K562 (cell line): ENCODE data around the gene PRKD1. TPM values are rescaled to one million over a fixed set of nuclear protein-coding genes. Genes with fewer than 3 reads are reported as not detected.

Source experiments
- ATF1 ChIP-seq, 2 experiments: fragments of 450-650 bp in 1 of 2; IDR thresholded peaks; 2 replicates each; pipeline ENCODE4 v1.6.1; 2016; ENCODE audit warnings: missing compliant biosample characterization in 1 of 2, missing genetic modification characterization in 1 of 2
- CBX3 ChIP-seq, 2 experiments: IDR thresholded peaks; 1 replicate in 1 of 2; 2 replicates in 1 of 2; pipeline ENCODE4 v1.6.1; 2012; ENCODE audit warnings: inconsistent platforms in 2 of 2, low read length in 2 of 2, borderline replicate concordance in 1 of 2, control low read depth in 1 of 2
- CEBPG ChIP-seq, 3 experiments: fragments of 200-800 bp in 1 of 3; sonication (Bioruptor generic) in 1 of 3; sonication (generic) in 1 of 3; formaldehyde crosslinking in 1 of 3; IDR thresholded peaks in 2 of 3; conservative IDR thresholded peaks in 1 of 3; 2 replicates each; pipeline versions ENCODE4 v1.6.1 to v1.8.0; 2016 to 2022; ENCODE audit warnings: missing compliant biosample characterization in 2 of 3, missing genetic modification characterization in 2 of 3, mild to moderate bottlenecking in 1 of 3, missing genetic modification reagents in 1 of 3
- CHCHD3 ChIP-seq: fragments of 250-450 bp; sonication (Bioruptor Pico); IDR thresholded peaks from 2 replicates; pipeline ENCODE4 v2.1.2; 2022; ENCODE audit warnings: mild to moderate bottlenecking
- FOXK1 ChIP-seq: sonication (generic); formaldehyde crosslinking; IDR thresholded peaks from 2 replicates; pipeline ENCODE4 v1.8.0; 2022; ENCODE audit warnings: missing genetic modification reagents, mild to moderate bottlenecking, borderline replicate concordance
- GATAD2B ChIP-seq: fragments of 450-650 bp; IDR thresholded peaks from 2 replicates; pipeline ENCODE4 v1.6.1; 2017; ENCODE audit warnings: mild to moderate bottlenecking, borderline replicate concordance
- HMBOX1 ChIP-seq: sonication (generic); IDR thresholded peaks from 2 replicates; pipeline ENCODE4 v1.6.1; 2016
- KLF10 ChIP-seq: fragments of 250-450 bp; sonication (Bioruptor Pico); IDR thresholded peaks from 2 replicates; pipeline ENCODE4 v1.6.1; 2021; ENCODE audit warnings: matching md5 sums
- MTA3 ChIP-seq: fragments of 450-650 bp; formaldehyde crosslinking; IDR thresholded peaks from 2 replicates; pipeline ENCODE4 v1.6.1; 2017; ENCODE audit warnings: mild to moderate bottlenecking, borderline replicate concordance
- NEUROD1 ChIP-seq: fragments of 150-350 bp; IDR thresholded peaks from 2 replicates; pipeline ENCODE4 v1.6.1; 2014; ENCODE audit warnings: borderline replicate concordance, low read length, low read depth; ENCODE audit not compliant: partially characterized antibody
- NRF1 ChIP-seq, 2 experiments: fragments of 450-650 bp; IDR thresholded peaks in 1 of 2; conservative IDR thresholded peaks in 1 of 2; 2 replicates each; pipeline ENCODE4 v1.6.1; 2014; ENCODE audit warnings: mild to moderate bottlenecking in 2 of 2
- RNF2 ChIP-seq: sonication (generic); IDR thresholded peaks from 2 replicates; pipeline ENCODE4 v1.6.1; 2016
- TCF15 ChIP-seq: fragments of 250-450 bp; sonication (Bioruptor Pico); IDR thresholded peaks from 2 replicates; pipeline ENCODE4 v1.8.0; 2022; ENCODE audit warnings: moderate library complexity, mild to moderate bottlenecking, inconsistent platforms
- TCF3 ChIP-seq: sonication (generic); formaldehyde crosslinking; IDR thresholded peaks from 2 replicates; pipeline ENCODE4 v1.4.0; 2020; ENCODE audit warnings: mild to moderate bottlenecking, missing genetic modification reagents
- TRIM24 ChIP-seq, 2 experiments: fragments of 450-650 bp; IDR thresholded peaks; 2 replicates each; pipeline ENCODE4 v1.6.1; 2016
- TRIM28 ChIP-seq: fragments of 450-650 bp; IDR thresholded peaks from 2 replicates; pipeline ENCODE4 v1.6.1; 2017
- ZFP30 ChIP-seq: fragments of 250-450 bp; sonication (Bioruptor Pico); IDR thresholded peaks from 2 replicates; pipeline ENCODE4 v1.8.0; 2022; ENCODE audit warnings: moderate library complexity, mild to moderate bottlenecking, inconsistent platforms, borderline replicate concordance
- ZNF277 ChIP-seq: fragments of 250-450 bp; sonication (Bioruptor Pico); IDR thresholded peaks from 2 replicates; pipeline ENCODE4 v1.8.0; 2022; ENCODE audit warnings: inconsistent platforms, mild to moderate bottlenecking, moderate library complexity, borderline replicate concordance
- ZNF347 ChIP-seq: fragments of 450-650 bp; formaldehyde crosslinking; IDR thresholded peaks from 2 replicates; pipeline ENCODE4 v1.4.0; 2020; ENCODE audit warnings: low read depth, mild to moderate bottlenecking, moderate library complexity
- ZNF449 ChIP-seq: fragments of 250-450 bp; sonication (Bioruptor Pico); IDR thresholded peaks from 2 replicates; pipeline ENCODE4 v1.8.0; 2022; ENCODE audit warnings: moderate library complexity, mild to moderate bottlenecking, inconsistent platforms
- ZNF584 ChIP-seq: fragments of 200-800 bp; sonication (Bioruptor generic); IDR thresholded peaks from 2 replicates; pipeline ENCODE4 v1.6.1; 2016; ENCODE audit warnings: low read depth, mild to moderate bottlenecking, missing genetic modification characterization, missing compliant biosample characterization
- ZNF766 ChIP-seq: fragments of 200-800 bp; sonication (Bioruptor generic); conservative IDR thresholded peaks from 2 replicates; pipeline ENCODE4 v1.6.1; 2016; ENCODE audit warnings: missing genetic modification characterization, missing compliant biosample characterization
- ZNF79 ChIP-seq: fragments of 250-450 bp; sonication (Bioruptor Pico); IDR thresholded peaks from 2 replicates; pipeline ENCODE4 v1.4.0; 2020; ENCODE audit warnings: low read depth, mild to moderate bottlenecking, moderate library complexity
- ZSCAN32 ChIP-seq: fragments of 450-650 bp; formaldehyde crosslinking; IDR thresholded peaks from 2 replicates; pipeline ENCODE4 v1.4.0; 2020; ENCODE audit warnings: mild to moderate bottlenecking, moderate library complexity
- polyA plus RNA-seq, 8 experiments: library from polyadenylated mRNA; depleted of rRNA in 4 of 8; stranded (reverse) in 5 of 8; unstranded in 3 of 8; fragments of >200 nt; fragmentation: Nextera tagmentation in 2 of 8; fragmentation: Illumina TruSeq in 1 of 8; extraction: Ambion mirVana in 2 of 8; extraction: Trizol in 1 of 8; gene quantifications; 2 replicates each; pipeline versions ENCODE4 v1.2.1 to v1.2.3, GENCODE V29; 2011 to 2014; ENCODE audit warnings: inconsistent platforms in 1 of 8, missing spikeins in 1 of 8
- total RNA-seq, 7 experiments: library from RNA; depleted of rRNA in 6 of 7; stranded (reverse); fragments of >200 nt in 6 of 7; fragmentation: Illumina TruSeq in 2 of 7; extraction: Trizol in 2 of 7; gene quantifications; 2 replicates each; pipeline versions ENCODE4 v1.2.1 to v1.2.3, GENCODE V29; 2011 to 2021; ENCODE audit warnings: low replicate concordance in 1 of 7

Gene PRKD1
- total and polyA plus RNA-seq, 9 of the 15 experiments (the other 6 are each of a cell fraction or from before 2014, with no cell fraction given): 0.04 to 0.25 (median 0.13) TPM; not detected in 1

- TF ChIP-seq TCF15 (CRISPR knock-in tag) (no peak), NEUROD1 (peak; percentile 35), CBX3 (IDR thresholded peaks at IDR 0.05; ENCODE audit: borderline replicate concordance in 1 of 2, low read length in 2 of 2) (no peak), ZNF79 (CRISPR knock-in tag) (no peak), GATAD2B (no peak), ZNF449 (CRISPR knock-in tag) (peak; percentile 29; the same call in 1 of the 2 replicates), ZNF347 (CRISPR knock-in tag) (no peak), TRIM24 (IDR thresholded peaks at IDR 0.05) (peak; percentile 93), CEBPG (CRISPR knock-in tag; IDR thresholded peaks at IDR 0.05) (peak; percentile 62), CEBPG (tag; conservative IDR thresholded peaks at IDR 0.05 in 1 of 2, IDR thresholded peaks at IDR 0.05 in 1 of 2) (peak in 1 of 2 experiments; percentile 92; a peak in 3 of 4 replicates), ZFP30 (CRISPR knock-in tag) (no peak), NRF1 (conservative IDR thresholded peaks at IDR 0.05 in 1 of 2, IDR thresholded peaks at IDR 0.05 in 1 of 2) (0 out of 4 replicates have a peak, but pooled peaks of 1 of the 2 experiments have one; percentile 20), ZNF584 (CRISPR knock-in tag) (peak; percentile 85), ZSCAN32 (CRISPR knock-in tag) (peak; percentile 78; the same call in 1 of the 2 replicates), RNF2 (0 out of 2 replicates have a peak, but pooled peaks have one; percentile 52), ATF1 (CRISPR knock-in tag; IDR thresholded peaks at IDR 0.05) (no peak), ATF1 (tag; IDR thresholded peaks at IDR 0.05) (peak; percentile 38; the same call in 1 of the 2 replicates), ZNF277 (CRISPR knock-in tag) (no peak), MTA3 (no peak), TRIM28 (no peak; the same call in 1 of the 2 replicates), KLF10 (CRISPR knock-in tag) (no peak), CHCHD3 (no peak), ZNF766 (CRISPR knock-in tag) (0 out of 2 replicates have a peak, but pooled peaks have one; percentile 58), HMBOX1 (peak; percentile 46; the same call in 1 of the 2 replicates), FOXK1 (no peak), TCF3 (peak; percentile 32)
These were observed 122.1 kb downstream of the PRKD1 start (continued) for GRCh38 chr14:29805415-29806123.
